Activated CD4-positive, alpha-beta T cell treated with anti-CD3 and anti-CD28 coated beads, Interleukin-2, amount 10 ng/mL, durations not matched to agents 24 days and 14 days (primary cell): Measurements from ENCODE around the gene SGMS2. TPM values are rescaled to one million over a fixed set of nuclear protein-coding genes. Genes with fewer than 3 reads are reported as not detected.
A peak's percentile ranks its signal among the peaks of the same experiment; 100 is the strongest.
"Not testable (repeated sequence)": the region's sequence is repeated elsewhere in the genome, so short reads cannot be mapped to it uniquely, and the experiment has no call there.

Source experiments
- DNase-seq: peaks from one replicate; pipeline ENCODE4 v3.0.0; 2022
- H3K27ac Mint-ChIP-seq: one replicate; pipeline ENCODE4 v1.8.0; 2022; ENCODE audit warnings: mild to moderate bottlenecking, mixed read lengths
- H3K27me3 Mint-ChIP-seq: one replicate; pipeline ENCODE4 v1.8.0; 2022; ENCODE audit warnings: mixed read lengths
- H3K36me3 Mint-ChIP-seq: one replicate; pipeline ENCODE4 v1.8.0; 2022; ENCODE audit warnings: low read depth, mild to moderate bottlenecking, mixed read lengths
- H3K4me1 Mint-ChIP-seq: one replicate; pipeline ENCODE4 v1.8.0; 2021; ENCODE audit warnings: mixed read lengths
- H3K4me3 Mint-ChIP-seq: one replicate; pipeline ENCODE4 v1.8.0; 2022; ENCODE audit warnings: mild to moderate bottlenecking, moderate library complexity, mixed read lengths
- H3K9me3 Mint-ChIP-seq: one replicate; pipeline ENCODE4 v1.8.0; 2021; ENCODE audit warnings: mixed read lengths
- intact Hi-C: fragments of 100-400 bp; cut with micrococcal nuclease; formaldehyde crosslinking; loops from one replicate; pipeline ENCODE4 v1.15.1; 2023
- total RNA-seq: library from RNA; stranded (reverse); gene quantifications from 2 replicates; pipeline ENCODE4 v1.2.3, GENCODE V29; 2022

The SGMS2 gene
- total RNA-seq, 1 donor from 2014 or later: 0.72 TPM

DNA sequence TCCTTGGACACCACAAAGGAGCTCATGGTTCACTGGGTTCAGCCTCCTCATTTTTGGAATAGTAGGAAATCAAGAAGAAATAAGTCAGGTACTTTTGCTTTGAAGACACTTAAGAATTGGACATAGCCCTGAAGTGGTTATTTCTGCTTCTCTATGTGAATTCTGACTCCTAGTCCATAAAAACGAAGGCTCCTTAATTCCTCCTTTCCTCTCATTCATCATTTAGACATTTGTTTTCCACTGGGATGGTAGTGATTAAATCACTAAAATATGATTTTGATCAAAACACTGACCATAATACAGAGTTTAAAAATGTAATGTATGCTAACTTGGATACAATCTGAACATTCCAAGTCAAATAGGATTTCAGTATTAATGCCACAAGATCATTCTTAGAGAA is 71.9 kb downstream of the SGMS2 start:
- Mint-ChIP-seq H3K9me3 (no peaks in the 10 kb centered on the region), H3K27ac (no peak overlapping the region), H3K27me3 (peaks cover 10% of the 10 kb centered on the region), H3K4me1 (peaks cover 3% of the 10 kb centered on the region), H3K36me3 (no peaks in the 10 kb centered on the region), H3K4me3 (no peak overlapping the region)
- intact Hi-C loops: no loop called here
- DNase-seq: no peak

GRCh38 chr4:107897823-107898222 is 73.1 kb downstream of the SGMS2 start:
- H3K4me3 Mint-ChIP-seq: no peak overlapping the region
- no peak for DNase-seq
- peaks cover 3% of the 10 kb centered on the region for H3K4me1 Mint-ChIP-seq
- intact Hi-C loops: no loop called here
- no peak overlapping the region for H3K27ac Mint-ChIP-seq
- no peaks in the 10 kb centered on the region for H3K36me3 Mint-ChIP-seq
- no peaks in the 10 kb centered on the region for H3K9me3 Mint-ChIP-seq
- H3K27me3 Mint-ChIP-seq: peaks cover 12% of the 10 kb centered on the region

DNA sequence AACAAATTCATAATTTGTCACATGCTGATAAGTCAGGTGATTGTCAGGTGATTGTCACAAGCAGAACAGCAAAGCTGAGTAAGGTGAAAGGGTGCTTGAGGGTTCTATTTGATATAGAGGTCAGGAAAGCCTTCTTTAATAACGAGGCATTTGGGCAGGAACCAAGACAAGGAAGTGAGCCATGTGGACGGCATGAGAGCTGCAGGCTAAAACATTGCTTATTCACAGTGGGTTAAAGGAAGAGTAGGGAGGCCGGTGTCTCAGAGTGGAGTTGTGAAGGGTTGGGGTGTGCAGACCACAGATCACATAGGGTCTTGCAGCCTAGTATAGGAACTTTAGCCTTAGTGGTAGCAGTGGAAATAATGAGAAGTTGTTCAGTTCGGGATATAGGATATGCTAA is 75.3 kb downstream of the SGMS2 start:
- H3K9me3 Mint-ChIP-seq: peaks cover 7% of the 10 kb centered on the region
- H3K27ac Mint-ChIP-seq: no peak overlapping the region
- peaks cover 3% of the 10 kb centered on the region for H3K4me1 Mint-ChIP-seq
- intact Hi-C loops: no loop called here
- DNase-seq: no peak
- H3K27me3 Mint-ChIP-seq: peaks cover 19% of the 10 kb centered on the region
- H3K36me3 Mint-ChIP-seq: no peaks in the 10 kb centered on the region
- H3K4me3 Mint-ChIP-seq: no peak overlapping the region

- Mint-ChIP-seq H3K27me3 (peaks cover 18% of the 10 kb centered on the region), H3K4me3 (no peak overlapping the region), H3K9me3 (peaks cover 7% of the 10 kb centered on the region), H3K4me1 (peaks cover 3% of the 10 kb centered on the region), H3K27ac (no peak overlapping the region), H3K36me3 (no peaks in the 10 kb centered on the region)
- DNase-seq: no peak
- intact Hi-C loops: no loop called here
Measured at GRCh38 chr4:107900508-107900907, 75.8 kb downstream of the SGMS2 start.

GRCh38 chr4:107901213-107901934 is 76.6 kb downstream of the SGMS2 start:
- intact Hi-C loops: no loop called here
- no peaks in the 10 kb centered on the region for H3K36me3 Mint-ChIP-seq
- H3K9me3 Mint-ChIP-seq: peaks cover 7% of the 10 kb centered on the region
- H3K27me3 Mint-ChIP-seq: peaks cover 18% of the 10 kb centered on the region
- no peak for DNase-seq
- no peak overlapping the region for H3K4me3 Mint-ChIP-seq
- H3K27ac Mint-ChIP-seq: no peak overlapping the region
- no peaks in the 10 kb centered on the region for H3K4me1 Mint-ChIP-seq

GRCh38 chr4:107902715-107903114 is 78.0 kb downstream of the SGMS2 start:
- Mint-ChIP-seq H3K9me3 (peaks cover 7% of the 10 kb centered on the region), H3K4me1 (no peaks in the 10 kb centered on the region)

DNA sequence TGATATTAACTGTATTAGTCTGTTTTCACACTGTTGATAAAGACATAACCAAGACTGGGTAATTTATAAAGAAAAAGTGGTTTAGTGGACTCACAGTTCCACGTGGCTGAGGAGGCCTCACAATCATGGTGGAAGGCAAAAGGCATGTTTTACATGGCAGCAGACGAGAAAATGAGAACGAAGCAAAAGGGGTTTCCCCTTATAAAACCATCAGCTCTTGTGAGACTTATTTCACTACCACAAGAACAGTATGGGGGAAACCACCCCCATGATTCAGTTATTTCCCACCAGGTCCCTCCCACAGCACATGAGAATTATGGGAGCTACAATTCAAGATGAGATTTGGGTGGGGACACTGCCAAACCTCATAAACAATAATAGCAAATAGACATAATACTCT is 80.3 kb downstream of the SGMS2 start:
- DNase-seq, H3K36me3 Mint-ChIP-seq, H3K9me3 Mint-ChIP-seq, H3K4me1 Mint-ChIP-seq, H3K27ac Mint-ChIP-seq, intact Hi-C loops, H3K4me3 Mint-ChIP-seq: not testable (repeated sequence)
- H3K27me3 Mint-ChIP-seq: peaks cover 15% of the 10 kb centered on the region

More at GRCh38 chr4:107902715-107903114, 78.0 kb downstream of the SGMS2 start:
- Mint-ChIP-seq H3K27ac (no peak overlapping the region), H3K27me3 (peaks cover 13% of the 10 kb centered on the region), H3K4me3 (no peak overlapping the region), H3K36me3 (no peaks in the 10 kb centered on the region)
- intact Hi-C loops: no loop called here
- no peak for DNase-seq

GRCh38 chr4:107906458-107907100 is 81.8 kb downstream of the SGMS2 start:
- Mint-ChIP-seq H3K4me3 (no peak overlapping the region), H3K27ac (no peak overlapping the region), H3K4me1 (no peaks in the 10 kb centered on the region), H3K27me3 (peaks cover 13% of the 10 kb centered on the region), H3K9me3 (peaks cover 7% of the 10 kb centered on the region), H3K36me3 (no peaks in the 10 kb centered on the region)
- no peak for DNase-seq
- intact Hi-C loops: no loop called here

- DNase-seq: no peak
- Mint-ChIP-seq H3K27ac (no peak overlapping the region), H3K36me3 (no peaks in the 10 kb centered on the region), H3K4me3 (no peak overlapping the region), H3K9me3 (peaks cover 7% of the 10 kb centered on the region), H3K4me1 (no peaks in the 10 kb centered on the region), H3K27me3 (peaks cover 10% of the 10 kb centered on the region)
- intact Hi-C loops: no loop called here
Measured at GRCh38 chr4:107908377-107908776, 83.6 kb downstream of the SGMS2 start.

GRCh38 chr4:107913283-107913899 is 88.7 kb downstream of the SGMS2 start:
- intact Hi-C loops: loop anchor here (1.0 to 10.0 kb wide), 2 partner anchors 89 to 155 kb away; partner anchors contain the start of gene SGMS2
- Mint-ChIP-seq H3K36me3 (no peaks in the 10 kb centered on the region), H3K27ac (no peak overlapping the region), H3K27me3 (peaks cover 19% of the 10 kb centered on the region), H3K4me1 (no peaks in the 10 kb centered on the region), H3K4me3 (no peak overlapping the region), H3K9me3 (no peaks in the 10 kb centered on the region)
- DNase-seq: peak; percentile 85

DNA sequence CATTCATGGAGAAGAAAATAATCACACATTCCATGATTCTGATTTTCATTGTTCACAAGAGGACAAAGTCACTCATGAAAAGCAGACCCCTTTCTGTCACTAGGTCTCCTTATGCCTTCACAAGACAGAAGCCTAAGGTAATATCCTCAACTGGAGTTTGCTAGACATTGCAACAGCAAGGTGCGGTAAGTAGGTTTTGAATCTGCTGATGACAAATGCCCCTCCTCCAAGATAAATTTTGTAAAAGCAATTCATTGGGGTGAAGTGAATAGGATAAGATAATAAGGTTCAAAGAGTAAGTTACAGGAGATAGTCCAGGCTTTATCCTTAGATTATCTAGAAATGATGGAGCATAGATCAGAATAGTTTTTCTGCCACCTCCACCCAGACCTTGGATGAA is 90.5 kb downstream of the SGMS2 start:
- intact Hi-C loops: loop anchor here (10.0 kb wide), 1 partner anchor 90 kb away; the partner anchor contains the start of gene SGMS2
- H3K27me3 Mint-ChIP-seq: peaks cover 24% of the 10 kb centered on the region

DNA sequence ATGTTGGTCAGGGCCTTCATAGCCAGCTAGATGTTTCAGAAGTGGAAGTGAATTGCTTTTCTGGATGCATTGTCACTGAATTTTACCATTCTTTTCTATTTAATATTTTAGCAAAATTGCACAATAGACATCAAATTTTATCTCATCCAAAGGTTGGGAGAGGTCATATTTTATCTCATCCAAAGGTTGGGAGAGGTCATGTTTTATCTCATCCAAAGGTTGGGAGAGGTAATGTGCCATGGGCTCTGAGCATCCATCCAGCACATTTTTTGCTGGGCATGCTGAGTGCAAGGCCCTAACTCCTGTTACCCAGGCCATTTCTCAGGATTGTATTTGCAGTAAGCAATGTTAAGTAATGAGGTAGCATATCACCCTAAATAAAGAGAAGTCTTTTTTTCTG is 91.9 kb downstream of the SGMS2 start:
- Mint-ChIP-seq H3K27ac (no peak overlapping the region), H3K4me1 (no peaks in the 10 kb centered on the region), H3K36me3 (no peaks in the 10 kb centered on the region), H3K27me3 (peaks cover 26% of the 10 kb centered on the region), H3K9me3 (peaks cover 3% of the 10 kb centered on the region), H3K4me3 (no peak overlapping the region)
- intact Hi-C loops: loop anchor here (10.0 kb wide), 1 partner anchor 92 kb away; the partner anchor contains the start of gene SGMS2
- DNase-seq: no peak

More for the DNA sequence above, 90.5 kb downstream of the SGMS2 start:
- H3K4me1 Mint-ChIP-seq: no peaks in the 10 kb centered on the region
- no peak overlapping the region for H3K4me3 Mint-ChIP-seq
- DNase-seq: no peak
- H3K27ac Mint-ChIP-seq: no peak overlapping the region
- H3K9me3 Mint-ChIP-seq: no peaks in the 10 kb centered on the region
- H3K36me3 Mint-ChIP-seq: no peaks in the 10 kb centered on the region

- intact Hi-C loops: loop anchor here (10.0 kb wide), 1 partner anchor 93 kb away; the partner anchor contains the start of gene SGMS2
Measured at GRCh38 chr4:107917500-107917899, 92.8 kb downstream of the SGMS2 start.

More at GRCh38 chr4:107917500-107917899, 92.8 kb downstream of the SGMS2 start:
- Mint-ChIP-seq H3K36me3 (no peaks in the 10 kb centered on the region), H3K4me3 (no peak overlapping the region), H3K9me3 (peaks cover 3% of the 10 kb centered on the region), H3K27me3 (peaks cover 26% of the 10 kb centered on the region), H3K4me1 (no peaks in the 10 kb centered on the region), H3K27ac (no peak overlapping the region)
- DNase-seq: no peak
